ENCODE measurements around the gene DENND1A. TPM values are rescaled to one million over a fixed set of nuclear protein-coding genes. Genes with fewer than 3 reads are reported as not detected.

The DENND1A gene
- total and polyA plus RNA-seq, 2 of the 13 experiments (the other 11 are each of a cell fraction or from before 2014, with no cell fraction given), result 14.8 to 30.1 TPM

DNA sequence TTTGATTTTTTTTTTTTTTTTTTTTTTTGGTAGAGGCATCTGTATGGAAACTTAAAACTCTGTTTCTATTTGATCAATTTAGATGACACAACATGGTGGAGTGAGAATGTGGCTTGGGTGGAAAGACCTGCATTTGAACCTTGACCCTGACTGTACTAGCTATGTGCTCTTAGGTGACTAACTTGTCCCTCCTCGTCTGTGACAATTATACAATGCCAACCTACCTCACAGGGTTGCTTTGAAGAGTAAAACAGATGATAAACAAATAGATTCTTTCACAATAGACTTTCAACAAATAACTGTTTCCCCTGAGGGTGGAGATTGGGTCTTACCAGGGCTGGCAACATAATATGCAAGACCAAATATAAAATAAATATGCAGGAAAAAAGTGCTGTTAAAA lies 464.6 kb downstream of the DENND1A start (continued):
- TF ChIP-seq, protein P1, sequence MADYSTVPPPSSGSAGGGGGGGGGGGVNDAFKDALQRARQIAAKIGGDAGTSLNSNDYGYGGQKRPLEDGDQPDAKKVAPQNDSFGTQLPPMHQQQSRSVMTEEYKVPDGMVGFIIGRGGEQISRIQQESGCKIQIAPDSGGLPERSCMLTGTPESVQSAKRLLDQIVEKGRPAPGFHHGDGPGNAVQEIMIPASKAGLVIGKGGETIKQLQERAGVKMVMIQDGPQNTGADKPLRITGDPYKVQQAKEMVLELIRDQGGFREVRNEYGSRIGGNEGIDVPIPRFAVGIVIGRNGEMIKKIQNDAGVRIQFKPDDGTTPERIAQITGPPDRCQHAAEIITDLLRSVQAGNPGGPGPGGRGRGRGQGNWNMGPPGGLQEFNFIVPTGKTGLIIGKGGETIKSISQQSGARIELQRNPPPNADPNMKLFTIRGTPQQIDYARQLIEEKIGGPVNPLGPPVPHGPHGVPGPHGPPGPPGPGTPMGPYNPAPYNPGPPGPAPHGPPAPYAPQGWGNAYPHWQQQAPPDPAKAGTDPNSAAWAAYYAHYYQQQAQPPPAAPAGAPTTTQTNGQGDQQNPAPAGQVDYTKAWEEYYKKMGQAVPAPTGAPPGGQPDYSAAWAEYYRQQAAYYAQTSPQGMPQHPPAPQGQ (CRISPR knock-in tag; IDR thresholded peaks at IDR 0.05; ENCODE audit: borderline replicate concordance), result no peak
- TF ChIP-seq FOXO1 (CRISPR knock-in tag; IDR thresholded peaks at IDR 0.05) (peak; percentile 73; the same call in 1 of the 2 replicates), MYC (CRISPR knock-in tag; IDR thresholded peaks at IDR 0.05; ENCODE audit: borderline replicate concordance) (no peak), THAP11 (CRISPR knock-in tag; IDR thresholded peaks at IDR 0.05) (peak; percentile 63), ISL2 (CRISPR knock-in tag; IDR thresholded peaks at IDR 0.05) (peak; percentile 74), HNRNPLL (IDR thresholded peaks at IDR 0.05; ENCODE audit: low read depth, low read length, poor library complexity, severe bottlenecking) (no peak), ESRRA (CRISPR knock-in tag; IDR thresholded peaks at IDR 0.05; ENCODE audit: low read depth) (0 out of 2 replicates have a peak, but pooled peaks have one; percentile 25), TEAD3 (CRISPR knock-in tag; optimal IDR thresholded peaks at IDR 0.05; ENCODE audit: borderline replicate concordance) (peak; percentile 92), MEF2D (CRISPR knock-in tag; IDR thresholded peaks at IDR 0.05) (0 out of 2 replicates have a peak, but pooled peaks have one; percentile 42), RXRB (CRISPR knock-in tag; IDR thresholded peaks at IDR 0.05; ENCODE audit: borderline replicate concordance) (peak; percentile 90), HNF4G (IDR thresholded peaks at IDR 0.05; ENCODE audit: borderline replicate concordance, low read depth, low read length) (peak; percentile 78; the same call in 1 of the 2 replicates), HNF4G (CRISPR knock-in tag; IDR thresholded peaks at IDR 0.05; ENCODE audit: borderline replicate concordance, low read depth) (no peak; the same call in 1 of the 2 replicates), ZNF704 (CRISPR knock-in tag; IDR thresholded peaks at IDR 0.05; ENCODE audit: borderline replicate concordance) (no peak), ZNF292 (CRISPR knock-in tag; IDR thresholded peaks at IDR 0.05; ENCODE audit: borderline replicate concordance, low read depth) (peak; percentile 63; the same call in 1 of the 2 replicates), MED1 (CRISPR knock-in tag; IDR thresholded peaks at IDR 0.05) (peak; percentile 80), MAZ (IDR thresholded peaks at IDR 0.05; ENCODE audit: borderline replicate concordance, low read depth, low read length) (no peak), MAZ (CRISPR knock-in tag; IDR thresholded peaks at IDR 0.05; ENCODE audit: low read depth) (0 out of 2 replicates have a peak, but pooled peaks have one; percentile 33)
- TF ChIP-seq, protein P2, sequence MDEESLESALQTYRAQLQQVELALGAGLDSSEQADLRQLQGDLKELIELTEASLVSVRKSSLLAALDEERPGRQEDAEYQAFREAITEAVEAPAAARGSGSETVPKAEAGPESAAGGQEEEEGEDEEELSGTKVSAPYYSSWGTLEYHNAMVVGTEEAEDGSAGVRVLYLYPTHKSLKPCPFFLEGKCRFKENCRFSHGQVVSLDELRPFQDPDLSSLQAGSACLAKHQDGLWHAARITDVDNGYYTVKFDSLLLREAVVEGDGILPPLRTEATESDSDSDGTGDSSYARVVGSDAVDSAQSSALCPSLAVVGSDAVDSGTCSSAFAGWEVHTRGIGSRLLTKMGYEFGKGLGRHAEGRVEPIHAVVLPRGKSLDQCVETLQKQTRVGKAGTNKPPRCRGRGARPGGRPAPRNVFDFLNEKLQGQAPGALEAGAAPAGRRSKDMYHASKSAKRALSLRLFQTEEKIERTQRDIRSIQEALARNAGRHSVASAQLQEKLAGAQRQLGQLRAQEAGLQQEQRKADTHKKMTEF (CRISPR knock-in tag; IDR thresholded peaks at IDR 0.05), result peak; percentile 63
- TF ChIP-seq, protein P3, sequence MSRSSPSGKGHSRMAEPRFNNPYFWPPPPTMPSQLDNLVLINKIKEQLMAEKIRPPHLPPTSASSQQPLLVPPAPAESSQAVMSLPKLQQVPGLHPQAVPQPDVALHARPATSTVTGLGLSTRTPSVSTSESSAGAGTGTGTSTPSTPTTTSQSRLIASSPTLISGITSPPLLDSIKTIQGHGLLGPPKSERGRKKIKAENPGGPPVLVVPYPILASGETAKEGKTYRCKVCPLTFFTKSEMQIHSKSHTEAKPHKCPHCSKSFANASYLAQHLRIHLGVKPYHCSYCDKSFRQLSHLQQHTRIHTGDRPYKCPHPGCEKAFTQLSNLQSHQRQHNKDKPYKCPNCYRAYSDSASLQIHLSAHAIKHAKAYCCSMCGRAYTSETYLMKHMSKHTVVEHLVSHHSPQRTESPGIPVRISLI (CRISPR knock-in tag; IDR thresholded peaks at IDR 0.05; ENCODE audit: borderline replicate concordance), result peak; percentile 77; the same call in 1 of the 2 replicates
- TF ChIP-seq, protein P4, sequence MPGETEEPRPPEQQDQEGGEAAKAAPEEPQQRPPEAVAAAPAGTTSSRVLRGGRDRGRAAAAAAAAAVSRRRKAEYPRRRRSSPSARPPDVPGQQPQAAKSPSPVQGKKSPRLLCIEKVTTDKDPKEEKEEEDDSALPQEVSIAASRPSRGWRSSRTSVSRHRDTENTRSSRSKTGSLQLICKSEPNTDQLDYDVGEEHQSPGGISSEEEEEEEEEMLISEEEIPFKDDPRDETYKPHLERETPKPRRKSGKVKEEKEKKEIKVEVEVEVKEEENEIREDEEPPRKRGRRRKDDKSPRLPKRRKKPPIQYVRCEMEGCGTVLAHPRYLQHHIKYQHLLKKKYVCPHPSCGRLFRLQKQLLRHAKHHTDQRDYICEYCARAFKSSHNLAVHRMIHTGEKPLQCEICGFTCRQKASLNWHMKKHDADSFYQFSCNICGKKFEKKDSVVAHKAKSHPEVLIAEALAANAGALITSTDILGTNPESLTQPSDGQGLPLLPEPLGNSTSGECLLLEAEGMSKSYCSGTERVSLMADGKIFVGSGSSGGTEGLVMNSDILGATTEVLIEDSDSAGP (CRISPR knock-in tag; IDR thresholded peaks at IDR 0.05; ENCODE audit: borderline replicate concordance), result no peak
